Caco-2 (cell line): ENCODE results near the gene SOD3. TPM values are rescaled to one million over a fixed set of nuclear protein-coding genes. Genes with fewer than 3 reads are reported as not detected.

Experiments
- BruUV-seq: library from RNA; stranded (reverse); fragments of 400-500 nt; replicated peaks from 2 replicates; lab custom pipeline; 2021; lab: Mats Ljungman, UMichigan
- CTCF ChIA-PET: fragments of 300-600 bp; sonication (Branson Sonifier 250); formaldehyde crosslinking; loops from one replicate; lab custom pipeline; 2022; ENCODE audit warnings: antibody characterized with exemption; lab: Charles Lee
- POLR2A ChIA-PET: fragments of 300-600 bp; sonication (Branson Sonifier 250); formaldehyde crosslinking; loops from one replicate; lab custom pipeline; 2022; ENCODE audit warnings: antibody characterized with exemption; lab: Charles Lee
- DNase-seq, 2 experiments: peaks; one replicate each; pipeline versions ENCODE4 v3.0.0 to v3.0.0-alpha.2; 2020 to 2022
- H3K27me3 ChIP-seq: replicated peaks from 2 replicates; pipeline ENCODE4 v1.6.0; 2011; ENCODE audit warnings: low read length; ENCODE audit not compliant: control insufficient read depth, insufficient read depth
- H3K36me3 ChIP-seq: 2 replicates; pipeline ENCODE4 v1.5.1; 2011; ENCODE audit warnings: low read length; ENCODE audit not compliant: control insufficient read depth, insufficient read depth
- H3K4me1 ChIP-seq: fragments of 250-450 bp; sonication (Bioruptor Pico); 2 replicates; pipeline ENCODE4 v1.5.1; 2020; ENCODE audit warnings: mild to moderate bottlenecking
- H3K4me3 ChIP-seq: 2 replicates; pipeline ENCODE4 v1.5.1; 2011; ENCODE audit warnings: low read depth, mild to moderate bottlenecking, control low read depth, low read length
- H3K9me3 ChIP-seq: fragments of 250-450 bp; sonication (Bioruptor Pico); 2 replicates; pipeline ENCODE4 v1.5.1; 2020; ENCODE audit warnings: mild to moderate bottlenecking, moderate library complexity
- H3K27ac Mint-ChIP-seq: one replicate; pipeline ENCODE4 v1.8.0; 2022; ENCODE audit warnings: mixed read lengths; ENCODE audit not compliant: unreplicated experiment
- H3K27me3 Mint-ChIP-seq: one replicate; pipeline ENCODE4 v1.8.0; 2022; ENCODE audit warnings: mixed read lengths; ENCODE audit not compliant: insufficient read depth, unreplicated experiment
- H3K36me3 Mint-ChIP-seq: one replicate; pipeline ENCODE4 v1.8.0; 2022; ENCODE audit warnings: mild to moderate bottlenecking, mixed read lengths; ENCODE audit not compliant: insufficient read depth, unreplicated experiment
- H3K4me1 Mint-ChIP-seq: one replicate; pipeline ENCODE4 v1.8.0; 2022; ENCODE audit warnings: low read depth, mixed read lengths; ENCODE audit not compliant: unreplicated experiment
- H3K4me3 Mint-ChIP-seq: one replicate; pipeline ENCODE4 v1.8.0; 2022; ENCODE audit warnings: mild to moderate bottlenecking, moderate library complexity, mixed read lengths; ENCODE audit not compliant: unreplicated experiment
- H3K9me3 Mint-ChIP-seq: one replicate; pipeline ENCODE4 v1.8.0; 2022; ENCODE audit warnings: mixed read lengths; ENCODE audit not compliant: unreplicated experiment
- intact Hi-C: fragments of 100-400 bp; cut with micrococcal nuclease; formaldehyde crosslinking; loops from one replicate; pipeline ENCODE4 v1.10.0; 2022; ENCODE audit not compliant: unreplicated experiment
- total RNA-seq: library from RNA; stranded (reverse); gene quantifications from 2 replicates; pipeline ENCODE4 v1.2.3, GENCODE V29; 2022
- TF ChIP-seq, protein P1 (sequence below), 2 experiments: fragments of 200-600 bp in 1 of 2; IDR thresholded peaks; 1 replicate in 1 of 2; 2 replicates in 1 of 2; pipeline versions ENCODE4 v1.5.1 to v1.8.0; 2011 to 2022; ENCODE audit warnings: antibody characterized with exemption in 1 of 2, control low read depth in 1 of 2, inconsistent platforms in 1 of 2, low read depth in 1 of 2, low read length in 1 of 2, mild to moderate bottlenecking in 1 of 2, moderate library complexity in 1 of 2; ENCODE audit not compliant: insufficient read depth in 1 of 2, severe bottlenecking in 1 of 2, unreplicated experiment in 1 of 2

The SOD3 gene
- total RNA-seq, 1 experiment from 2014 or later = 6.6 TPM

DNA sequence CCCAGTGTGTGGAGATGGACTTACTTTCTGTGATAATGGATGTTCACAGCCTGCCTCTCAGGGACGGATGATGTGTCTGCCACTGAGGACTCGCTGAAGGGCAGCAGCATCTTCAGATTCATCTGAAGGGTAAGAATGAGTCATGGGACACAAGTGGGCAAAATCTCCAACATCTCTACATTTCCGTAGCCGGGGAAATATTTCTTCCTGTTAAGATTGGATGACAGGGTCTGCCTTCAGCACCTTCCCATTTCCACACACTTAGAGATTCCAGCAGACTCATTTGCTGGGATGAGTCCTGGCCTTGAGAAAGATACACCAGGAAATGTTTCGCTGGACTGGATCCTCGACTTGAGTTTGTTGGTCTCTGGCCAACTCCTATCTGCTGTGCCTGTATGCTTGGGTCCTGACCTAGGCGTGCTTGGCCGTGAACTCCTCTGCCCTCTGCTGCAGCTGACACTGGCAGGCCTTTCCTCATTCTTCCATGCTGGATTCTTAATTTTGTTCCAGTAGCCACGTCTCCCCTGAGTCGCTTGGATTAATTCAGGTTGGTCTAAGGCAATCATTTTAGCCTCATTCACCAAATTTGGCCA, 46.5 kb upstream of the SOD3 start:
- no peak overlapping the region for H3K4me3 ChIP-seq
- no peaks in the 10 kb centered on the region for H3K4me1 ChIP-seq
- H3K36me3 ChIP-seq = no peaks in the 10 kb centered on the region
- ChIA-PET POLR2A (no interaction called here), CTCF (no interaction called here)
- no peak for DNase-seq
- H3K27me3 ChIP-seq = no peaks in the 10 kb centered on the region; the same call in 1 of the 2 replicates
- Mint-ChIP-seq H3K27me3 (no peaks in the 10 kb centered on the region), H3K27ac (no peak overlapping the region), H3K36me3 (no peaks in the 10 kb centered on the region), H3K4me1 (no peaks in the 10 kb centered on the region), H3K4me3 (no peak overlapping the region), H3K9me3 (no peaks in the 10 kb centered on the region)
- TF ChIP-seq, protein P1, sequence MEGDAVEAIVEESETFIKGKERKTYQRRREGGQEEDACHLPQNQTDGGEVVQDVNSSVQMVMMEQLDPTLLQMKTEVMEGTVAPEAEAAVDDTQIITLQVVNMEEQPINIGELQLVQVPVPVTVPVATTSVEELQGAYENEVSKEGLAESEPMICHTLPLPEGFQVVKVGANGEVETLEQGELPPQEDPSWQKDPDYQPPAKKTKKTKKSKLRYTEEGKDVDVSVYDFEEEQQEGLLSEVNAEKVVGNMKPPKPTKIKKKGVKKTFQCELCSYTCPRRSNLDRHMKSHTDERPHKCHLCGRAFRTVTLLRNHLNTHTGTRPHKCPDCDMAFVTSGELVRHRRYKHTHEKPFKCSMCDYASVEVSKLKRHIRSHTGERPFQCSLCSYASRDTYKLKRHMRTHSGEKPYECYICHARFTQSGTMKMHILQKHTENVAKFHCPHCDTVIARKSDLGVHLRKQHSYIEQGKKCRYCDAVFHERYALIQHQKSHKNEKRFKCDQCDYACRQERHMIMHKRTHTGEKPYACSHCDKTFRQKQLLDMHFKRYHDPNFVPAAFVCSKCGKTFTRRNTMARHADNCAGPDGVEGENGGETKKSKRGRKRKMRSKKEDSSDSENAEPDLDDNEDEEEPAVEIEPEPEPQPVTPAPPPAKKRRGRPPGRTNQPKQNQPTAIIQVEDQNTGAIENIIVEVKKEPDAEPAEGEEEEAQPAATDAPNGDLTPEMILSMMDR (IDR thresholded peaks at IDR 0.05; ENCODE audit: insufficient read depth in 1 of 2, low read depth in 1 of 2, low read length in 1 of 2, severe bottlenecking in 1 of 2, unreplicated experiment in 1 of 2) = no peak
- BruUV-seq = no TSS peak
- intact Hi-C loops = no loop called here
- no peaks in the 10 kb centered on the region for H3K9me3 ChIP-seq

DNA sequence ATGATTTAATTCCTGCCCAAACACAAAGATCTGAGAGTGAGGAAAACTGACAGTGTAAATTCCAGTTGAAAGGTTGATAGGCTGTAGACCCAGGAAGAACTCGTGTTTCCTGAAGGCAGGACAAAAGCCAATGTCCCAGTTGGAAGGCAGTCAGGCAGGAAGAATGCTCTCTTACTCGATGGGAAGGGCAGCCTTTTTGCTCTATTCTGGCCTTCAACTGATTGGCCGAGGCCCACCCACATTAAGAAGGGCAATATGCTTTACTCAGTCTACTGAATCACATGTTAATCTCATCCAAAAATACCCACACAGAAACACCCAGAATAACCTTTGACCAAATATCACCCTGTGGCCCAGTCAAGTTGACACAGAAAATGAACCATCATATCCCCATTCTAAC, 45.3 kb upstream of the SOD3 start:
- Histone ChIP-seq H3K9me3 (no peaks in the 10 kb centered on the region; the same call in 1 of the 2 replicates), H3K36me3 (no peaks in the 10 kb centered on the region), H3K27me3 (no peaks in the 10 kb centered on the region; the same call in 1 of the 2 replicates), H3K4me1 (no peaks in the 10 kb centered on the region), H3K4me3 (no peak overlapping the region)
- CTCF ChIA-PET = no interaction called here
- Mint-ChIP-seq H3K27ac (no peak overlapping the region), H3K36me3 (no peaks in the 10 kb centered on the region), H3K4me3 (no peak overlapping the region), H3K27me3 (no peaks in the 10 kb centered on the region), H3K4me1 (no peaks in the 10 kb centered on the region), H3K9me3 (no peaks in the 10 kb centered on the region)
- POLR2A ChIA-PET = no interaction called here
- no TSS peak for BruUV-seq
- no peak for DNase-seq
- intact Hi-C loops = no loop called here
- TF ChIP-seq, protein P1 (IDR thresholded peaks at IDR 0.05; ENCODE audit: insufficient read depth in 1 of 2, low read depth in 1 of 2, low read length in 1 of 2, severe bottlenecking in 1 of 2, unreplicated experiment in 1 of 2) = no peak

DNA sequence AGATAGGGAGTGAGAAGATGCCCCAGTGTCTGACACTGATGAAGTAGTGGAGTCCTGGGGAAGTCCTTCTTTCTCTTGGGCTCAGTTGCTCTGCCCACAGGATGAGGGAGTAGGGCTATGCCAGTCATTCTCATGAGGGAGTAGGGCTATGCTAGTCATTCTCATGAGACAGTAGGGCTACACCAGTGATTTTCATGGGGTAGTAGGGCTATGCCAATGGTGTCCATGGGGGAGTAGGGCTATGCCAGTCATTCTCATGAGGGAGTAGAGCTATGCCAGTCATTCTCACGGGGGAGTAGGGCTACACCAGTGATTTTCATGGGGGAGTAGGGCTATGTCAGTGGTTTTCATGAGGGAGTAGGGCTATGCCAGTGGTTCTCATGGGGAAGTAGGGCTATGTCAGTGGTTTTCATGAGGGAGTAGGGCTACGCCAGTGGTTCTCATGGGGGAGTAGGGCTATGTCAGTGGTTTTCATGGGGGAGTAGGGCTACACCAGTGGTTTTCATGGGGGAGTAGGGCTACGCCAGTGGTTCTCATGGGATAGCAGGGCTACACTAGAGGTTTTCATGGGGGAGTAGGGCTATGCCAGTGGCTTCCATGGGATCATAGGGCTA, 43.3 kb upstream of the SOD3 start:
- no peak overlapping the region for H3K4me3 ChIP-seq
- ChIA-PET POLR2A (no interaction called here), CTCF (no interaction called here)
- Mint-ChIP-seq H3K4me3 (no peak overlapping the region), H3K4me1 (no peaks in the 10 kb centered on the region), H3K9me3 (peaks cover 8% of the 10 kb centered on the region), H3K27ac (no peak overlapping the region), H3K36me3 (no peaks in the 10 kb centered on the region), H3K27me3 (no peaks in the 10 kb centered on the region)
- intact Hi-C loops = no loop called here
- peaks cover 7% of the 10 kb centered on the region; the same call in 1 of the 2 replicates for H3K9me3 ChIP-seq
- BruUV-seq = no TSS peak
- DNase-seq = no peak
- H3K36me3 ChIP-seq = no peaks in the 10 kb centered on the region
- TF ChIP-seq, protein P1 (IDR thresholded peaks at IDR 0.05; ENCODE audit: insufficient read depth in 1 of 2, low read depth in 1 of 2, low read length in 1 of 2, severe bottlenecking in 1 of 2, unreplicated experiment in 1 of 2) = no peak
- no peaks in the 10 kb centered on the region for H3K4me1 ChIP-seq
- no peaks in the 10 kb centered on the region; the same call in 1 of the 2 replicates for H3K27me3 ChIP-seq
